ENCODE measurements around the gene SIK1. TPM values are rescaled to one million over a fixed set of nuclear protein-coding genes. Genes with fewer than 3 reads are reported as not detected.

Gene SIK1
- total and polyA plus RNA-seq, 2 experiments from 2014 or later = 0.31 to 1.1 TPM

DNA sequence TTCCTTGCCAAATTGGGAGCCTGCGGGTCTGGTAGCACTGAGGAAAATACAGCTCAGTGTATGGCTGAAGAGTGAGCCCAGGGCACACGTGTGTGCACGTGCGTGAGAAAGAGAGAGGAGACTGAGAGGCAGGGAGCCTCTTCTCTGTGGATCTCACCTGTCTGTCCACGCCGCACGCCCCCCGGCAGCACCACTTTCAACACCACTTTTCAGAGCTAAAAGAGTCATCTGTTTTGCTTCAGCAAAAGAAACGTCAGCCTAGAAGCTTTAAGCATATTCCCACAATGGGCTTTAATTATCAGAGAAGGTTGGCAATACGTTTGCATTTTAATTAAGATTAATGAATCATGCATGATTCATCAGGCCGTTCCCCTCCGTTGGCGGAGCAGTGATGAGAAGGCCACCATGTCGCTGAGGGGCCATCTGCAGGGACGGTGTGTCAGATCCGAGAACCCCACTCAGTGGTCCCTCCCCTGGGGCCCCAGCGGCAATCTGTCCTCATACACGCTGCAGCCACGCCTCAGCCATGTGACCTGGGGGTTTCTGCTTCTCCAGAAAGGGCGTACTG lies 56.8 kb downstream of the SIK1 start:
- Histone ChIP-seq H3K4me1 (ENCODE audit: insufficient read depth) (peaks cover 7% of the 10 kb centered on the region; the same call in 1 of the 2 replicates), H3K4me2 (no peak overlapping the region), H3K27ac (ENCODE audit: low read depth) (no peak overlapping the region), H4K20me1 (replicated peaks; ENCODE audit: insufficient read depth) (no peaks in the 10 kb centered on the region), H3F3A (replicated peaks; ENCODE audit: low read depth) (no peaks in the 10 kb centered on the region), H2AFZ (0 out of 2 replicates have a peak overlapping the region, but pooled peaks have one; percentile 32), H3K79me2 (replicated peaks; ENCODE audit: insufficient read depth) (no peaks in the 10 kb centered on the region), H3K36me3 (ENCODE audit: insufficient read depth) (no peaks in the 10 kb centered on the region), H3K9me2 (ENCODE audit: insufficient read depth) (no peaks in the 10 kb centered on the region), H3K4me3 (no peak overlapping the region), H3K27me3 (ENCODE audit: insufficient read depth) (no peaks in the 10 kb centered on the region)
- H3K27me3 Mint-ChIP-seq (ENCODE audit: insufficient read depth, low read depth, poor library complexity) = peaks cover 20% of the 10 kb centered on the region
- no peaks in the 10 kb centered on the region for H3K9me3 Mint-ChIP-seq
- no peaks in the 10 kb centered on the region for H3K36me3 Mint-ChIP-seq (ENCODE audit: low read depth)
- H3K4me3 Mint-ChIP-seq = no peak overlapping the region
- H3K4me1 Mint-ChIP-seq = peaks cover 24% of the 10 kb centered on the region
- ATAC-seq (no peak), DNase-seq (ENCODE audit: low spot score) (no peak)
- H3K27ac Mint-ChIP-seq = peak overlapping the region; percentile 50; the same call in 1 of the 2 replicates
- TF ChIP-seq ZNF462 (CRISPR knock-in tag; IDR thresholded peaks at IDR 0.05) = no peak
- TF ChIP-seq ZNF114 (CRISPR knock-in tag; IDR thresholded peaks at IDR 0.05) = no peak
- no peak for TF ChIP-seq EZH2phosphoT487 (IDR thresholded peaks at IDR 0.05; ENCODE audit: unreplicated experiment)
- TF ChIP-seq EZH2 (IDR thresholded peaks at IDR 0.05; ENCODE audit: low read depth, unreplicated experiment) = no peak
- TF ChIP-seq ZNF331 (CRISPR knock-in tag; IDR thresholded peaks at IDR 0.05; ENCODE audit: low read depth) = no peak
- no peak for TF ChIP-seq NANOG (IDR thresholded peaks at IDR 0.05; ENCODE audit: borderline replicate concordance)
- TF ChIP-seq CTCF (conservative IDR thresholded peaks at IDR 0.05; ENCODE audit: low read depth in 2 of 2) = no peak
- TF ChIP-seq, protein P1, sequence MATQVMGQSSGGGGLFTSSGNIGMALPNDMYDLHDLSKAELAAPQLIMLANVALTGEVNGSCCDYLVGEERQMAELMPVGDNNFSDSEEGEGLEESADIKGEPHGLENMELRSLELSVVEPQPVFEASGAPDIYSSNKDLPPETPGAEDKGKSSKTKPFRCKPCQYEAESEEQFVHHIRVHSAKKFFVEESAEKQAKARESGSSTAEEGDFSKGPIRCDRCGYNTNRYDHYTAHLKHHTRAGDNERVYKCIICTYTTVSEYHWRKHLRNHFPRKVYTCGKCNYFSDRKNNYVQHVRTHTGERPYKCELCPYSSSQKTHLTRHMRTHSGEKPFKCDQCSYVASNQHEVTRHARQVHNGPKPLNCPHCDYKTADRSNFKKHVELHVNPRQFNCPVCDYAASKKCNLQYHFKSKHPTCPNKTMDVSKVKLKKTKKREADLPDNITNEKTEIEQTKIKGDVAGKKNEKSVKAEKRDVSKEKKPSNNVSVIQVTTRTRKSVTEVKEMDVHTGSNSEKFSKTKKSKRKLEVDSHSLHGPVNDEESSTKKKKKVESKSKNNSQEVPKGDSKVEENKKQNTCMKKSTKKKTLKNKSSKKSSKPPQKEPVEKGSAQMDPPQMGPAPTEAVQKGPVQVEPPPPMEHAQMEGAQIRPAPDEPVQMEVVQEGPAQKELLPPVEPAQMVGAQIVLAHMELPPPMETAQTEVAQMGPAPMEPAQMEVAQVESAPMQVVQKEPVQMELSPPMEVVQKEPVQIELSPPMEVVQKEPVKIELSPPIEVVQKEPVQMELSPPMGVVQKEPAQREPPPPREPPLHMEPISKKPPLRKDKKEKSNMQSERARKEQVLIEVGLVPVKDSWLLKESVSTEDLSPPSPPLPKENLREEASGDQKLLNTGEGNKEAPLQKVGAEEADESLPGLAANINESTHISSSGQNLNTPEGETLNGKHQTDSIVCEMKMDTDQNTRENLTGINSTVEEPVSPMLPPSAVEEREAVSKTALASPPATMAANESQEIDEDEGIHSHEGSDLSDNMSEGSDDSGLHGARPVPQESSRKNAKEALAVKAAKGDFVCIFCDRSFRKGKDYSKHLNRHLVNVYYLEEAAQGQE (IDR thresholded peaks at IDR 0.05; ENCODE audit: unreplicated experiment) = no peak
- TF ChIP-seq, protein P2, sequence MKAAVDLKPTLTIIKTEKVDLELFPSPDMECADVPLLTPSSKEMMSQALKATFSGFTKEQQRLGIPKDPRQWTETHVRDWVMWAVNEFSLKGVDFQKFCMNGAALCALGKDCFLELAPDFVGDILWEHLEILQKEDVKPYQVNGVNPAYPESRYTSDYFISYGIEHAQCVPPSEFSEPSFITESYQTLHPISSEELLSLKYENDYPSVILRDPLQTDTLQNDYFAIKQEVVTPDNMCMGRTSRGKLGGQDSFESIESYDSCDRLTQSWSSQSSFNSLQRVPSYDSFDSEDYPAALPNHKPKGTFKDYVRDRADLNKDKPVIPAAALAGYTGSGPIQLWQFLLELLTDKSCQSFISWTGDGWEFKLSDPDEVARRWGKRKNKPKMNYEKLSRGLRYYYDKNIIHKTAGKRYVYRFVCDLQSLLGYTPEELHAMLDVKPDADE (IDR thresholded peaks at IDR 0.05) = no peak
- no peak for TF ChIP-seq CREB1 (CRISPR knock-in tag; IDR thresholded peaks at IDR 0.05; ENCODE audit: low read depth)
